Measurements from ENCODE around the gene RASL12. TPM values are rescaled to one million over a fixed set of nuclear protein-coding genes. Genes with fewer than 3 reads are reported as not detected.

RASL12 gene
- total RNA-seq, 1 donor from 2014 or later: 5.8 TPM

GRCh38 chr15:65087411-65087810 lies 19.6 kb upstream of the RASL12 start:
- Histone ChIP-seq H2AFZ (replicated peaks) (no peak overlapping the region), H3K4me1 (peaks cover 52% of the 10 kb centered on the region), H3K79me2 (ENCODE audit: low read depth) (no peaks in the 10 kb centered on the region), H3F3A (ENCODE audit: low read depth) (peaks cover 38% of the 10 kb centered on the region), H4K20me1 (ENCODE audit: low read depth) (peaks cover 31% of the 10 kb centered on the region), H3K9me3 (ENCODE audit: low read depth) (no peaks in the 10 kb centered on the region), H3K9ac (no peak overlapping the region), H3K27ac (no peak overlapping the region), H3K27me3 (peaks cover 39% of the 10 kb centered on the region), H3K4me3 (no peak overlapping the region), H3K4me2 (no peak overlapping the region), H3K36me3 (no peaks in the 10 kb centered on the region)
- peaks cover 57% of the 10 kb centered on the region for H3K4me1 Mint-ChIP-seq
- H3K27ac Mint-ChIP-seq: peak overlapping the region; percentile 69
- H3K36me3 Mint-ChIP-seq: no peaks in the 10 kb centered on the region
- no peaks in the 10 kb centered on the region for H3K9me3 Mint-ChIP-seq
- H3K27me3 Mint-ChIP-seq (ENCODE audit: insufficient read depth, low read depth): peaks cover 13% of the 10 kb centered on the region
- no peak for DNase-seq (ENCODE audit: low spot score)
- no peak overlapping the region for H3K4me3 Mint-ChIP-seq
- no peak for TF ChIP-seq CTCF (IDR thresholded peaks at IDR 0.05)
- TF ChIP-seq EZH2 (IDR thresholded peaks at IDR 0.05): no peak
- no peak for TF ChIP-seq EZH2phosphoT487 (IDR thresholded peaks at IDR 0.05)

- TF ChIP-seq EZH2phosphoT487 (IDR thresholded peaks at IDR 0.05) (no peak), CTCF (IDR thresholded peaks at IDR 0.05) (no peak), EZH2 (IDR thresholded peaks at IDR 0.05) (no peak)
- H3K4me1 ChIP-seq: peaks cover 59% of the 10 kb centered on the region
- H3K9me3 ChIP-seq (ENCODE audit: low read depth): no peaks in the 10 kb centered on the region
- no peak overlapping the region for H3K27ac ChIP-seq
- DNase-seq (ENCODE audit: low spot score): no peak
- no peak overlapping the region for H3K27ac Mint-ChIP-seq
- H4K20me1 ChIP-seq (ENCODE audit: low read depth): peaks cover 38% of the 10 kb centered on the region
- peaks cover 46% of the 10 kb centered on the region for H3K27me3 ChIP-seq
- no peak overlapping the region for H3K9ac ChIP-seq
- peaks cover 20% of the 10 kb centered on the region for H3K27me3 Mint-ChIP-seq (ENCODE audit: insufficient read depth, low read depth)
- H3K4me3 ChIP-seq: no peak overlapping the region
- peaks cover 63% of the 10 kb centered on the region for H3K4me1 Mint-ChIP-seq
- no peaks in the 10 kb centered on the region for H3K79me2 ChIP-seq (ENCODE audit: low read depth)
- no peak overlapping the region for H3K4me2 ChIP-seq
- no peak overlapping the region for H3K4me3 Mint-ChIP-seq
- H3K36me3 ChIP-seq: no peaks in the 10 kb centered on the region
- H3K36me3 Mint-ChIP-seq: no peaks in the 10 kb centered on the region
- peaks cover 45% of the 10 kb centered on the region for H3F3A ChIP-seq (ENCODE audit: low read depth)
- no peaks in the 10 kb centered on the region for H3K9me3 Mint-ChIP-seq
- no peak overlapping the region for H2AFZ ChIP-seq (replicated peaks)
Measured at GRCh38 chr15:65086680-65087111, 18.9 kb upstream of the RASL12 start.

GRCh38 chr15:65085990-65086679 lies 18.3 kb upstream of the RASL12 start:
- no peak overlapping the region for H3K9ac ChIP-seq
- no peak overlapping the region for H3K4me3 ChIP-seq
- peaks cover 69% of the 10 kb centered on the region for H3K4me1 Mint-ChIP-seq
- no peaks in the 10 kb centered on the region for H3K36me3 ChIP-seq
- H3K36me3 Mint-ChIP-seq: no peaks in the 10 kb centered on the region
- H3K9me3 ChIP-seq (ENCODE audit: low read depth): no peaks in the 10 kb centered on the region
- peaks cover 42% of the 10 kb centered on the region for H4K20me1 ChIP-seq (ENCODE audit: low read depth)
- TF ChIP-seq CTCF (IDR thresholded peaks at IDR 0.05): peak; percentile 66
- no peak for TF ChIP-seq EZH2 (IDR thresholded peaks at IDR 0.05)
- TF ChIP-seq EZH2phosphoT487 (IDR thresholded peaks at IDR 0.05): no peak
- DNase-seq (ENCODE audit: low spot score): peak; percentile 71
- no peaks in the 10 kb centered on the region for H3K9me3 Mint-ChIP-seq
- H3K27ac ChIP-seq: no peak overlapping the region
- no peaks in the 10 kb centered on the region for H3K79me2 ChIP-seq (ENCODE audit: low read depth)
- H3K27ac Mint-ChIP-seq: peak overlapping the region; percentile 46
- peaks cover 52% of the 10 kb centered on the region for H3K27me3 ChIP-seq
- no peak overlapping the region for H2AFZ ChIP-seq (replicated peaks)
- peak overlapping the region; percentile 8 for H3K4me3 Mint-ChIP-seq
- peaks cover 20% of the 10 kb centered on the region for H3K27me3 Mint-ChIP-seq (ENCODE audit: insufficient read depth, low read depth)
- H3K4me1 ChIP-seq: peaks cover 65% of the 10 kb centered on the region
- peaks cover 51% of the 10 kb centered on the region for H3F3A ChIP-seq (ENCODE audit: low read depth)
- no peak overlapping the region for H3K4me2 ChIP-seq
